AG09319 (cell line): ENCODE results near the gene TOMM20.
A peak's percentile ranks its signal among the peaks of the same experiment; 100 is the strongest.
"Not testable (repeated sequence)": the region's sequence is repeated elsewhere in the genome, so short reads cannot be mapped to it uniquely, and the experiment has no call there.

ENCODE experiments used
- DNase-seq: peaks from one replicate; pipeline ENCODE4 v3.0.0-alpha.2; 2010; ENCODE audit warnings: low read depth; ENCODE audit errors: extremely low read depth
- TF ChIP-seq, protein P1 (sequence below): IDR thresholded peaks from 2 replicates; pipeline ENCODE4 v1.5.1; 2011; ENCODE audit warnings: low read depth, mild to moderate bottlenecking, inconsistent platforms, low read length, moderate library complexity

Gene TOMM20

DNA sequence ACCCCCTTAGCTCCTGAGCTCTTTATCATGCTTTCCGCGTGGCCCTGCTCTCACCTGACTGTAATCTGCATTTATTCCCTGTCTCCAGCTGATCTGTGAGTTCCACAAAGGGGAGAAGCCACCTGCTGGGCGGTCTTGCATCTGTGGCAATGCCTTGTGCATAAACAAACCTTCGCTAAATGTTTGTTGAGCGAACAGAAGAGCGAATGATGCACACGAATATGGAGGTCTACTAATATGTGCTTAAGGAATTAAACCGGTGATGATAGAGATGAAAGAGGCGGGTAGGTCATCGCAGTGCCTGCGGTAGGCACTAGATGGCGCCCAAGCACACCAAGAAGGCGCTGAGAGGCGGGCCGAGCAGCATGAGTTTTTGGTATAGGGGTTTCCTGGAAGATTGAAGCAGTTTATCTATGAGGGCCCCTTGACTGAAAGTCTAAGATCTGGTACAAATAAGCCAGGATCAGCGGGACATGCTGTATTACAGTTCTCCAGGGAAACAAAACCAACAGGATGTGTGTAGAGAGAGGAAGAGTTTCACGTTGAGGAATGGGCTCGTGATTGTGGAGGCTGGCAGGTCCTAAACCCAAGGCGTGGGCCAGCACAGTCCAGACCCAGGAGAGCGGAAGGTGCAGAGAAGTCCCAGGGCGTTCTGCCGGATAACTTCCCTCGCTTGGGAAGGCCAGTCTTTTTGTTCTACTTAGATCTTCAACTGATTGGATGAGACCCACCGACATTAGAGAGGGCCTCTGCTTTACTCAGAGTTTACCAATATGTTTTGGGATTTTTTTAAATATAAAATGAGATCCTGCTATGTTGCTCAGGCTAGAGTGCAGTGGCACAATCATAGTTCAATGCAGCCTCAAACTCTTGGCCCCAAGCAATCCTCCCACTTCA, 34.7 kb downstream of the TOMM20 start:
- DNase-seq, result peak; percentile 20
- TF ChIP-seq, protein P1, sequence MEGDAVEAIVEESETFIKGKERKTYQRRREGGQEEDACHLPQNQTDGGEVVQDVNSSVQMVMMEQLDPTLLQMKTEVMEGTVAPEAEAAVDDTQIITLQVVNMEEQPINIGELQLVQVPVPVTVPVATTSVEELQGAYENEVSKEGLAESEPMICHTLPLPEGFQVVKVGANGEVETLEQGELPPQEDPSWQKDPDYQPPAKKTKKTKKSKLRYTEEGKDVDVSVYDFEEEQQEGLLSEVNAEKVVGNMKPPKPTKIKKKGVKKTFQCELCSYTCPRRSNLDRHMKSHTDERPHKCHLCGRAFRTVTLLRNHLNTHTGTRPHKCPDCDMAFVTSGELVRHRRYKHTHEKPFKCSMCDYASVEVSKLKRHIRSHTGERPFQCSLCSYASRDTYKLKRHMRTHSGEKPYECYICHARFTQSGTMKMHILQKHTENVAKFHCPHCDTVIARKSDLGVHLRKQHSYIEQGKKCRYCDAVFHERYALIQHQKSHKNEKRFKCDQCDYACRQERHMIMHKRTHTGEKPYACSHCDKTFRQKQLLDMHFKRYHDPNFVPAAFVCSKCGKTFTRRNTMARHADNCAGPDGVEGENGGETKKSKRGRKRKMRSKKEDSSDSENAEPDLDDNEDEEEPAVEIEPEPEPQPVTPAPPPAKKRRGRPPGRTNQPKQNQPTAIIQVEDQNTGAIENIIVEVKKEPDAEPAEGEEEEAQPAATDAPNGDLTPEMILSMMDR, result peak; percentile 91

DNA sequence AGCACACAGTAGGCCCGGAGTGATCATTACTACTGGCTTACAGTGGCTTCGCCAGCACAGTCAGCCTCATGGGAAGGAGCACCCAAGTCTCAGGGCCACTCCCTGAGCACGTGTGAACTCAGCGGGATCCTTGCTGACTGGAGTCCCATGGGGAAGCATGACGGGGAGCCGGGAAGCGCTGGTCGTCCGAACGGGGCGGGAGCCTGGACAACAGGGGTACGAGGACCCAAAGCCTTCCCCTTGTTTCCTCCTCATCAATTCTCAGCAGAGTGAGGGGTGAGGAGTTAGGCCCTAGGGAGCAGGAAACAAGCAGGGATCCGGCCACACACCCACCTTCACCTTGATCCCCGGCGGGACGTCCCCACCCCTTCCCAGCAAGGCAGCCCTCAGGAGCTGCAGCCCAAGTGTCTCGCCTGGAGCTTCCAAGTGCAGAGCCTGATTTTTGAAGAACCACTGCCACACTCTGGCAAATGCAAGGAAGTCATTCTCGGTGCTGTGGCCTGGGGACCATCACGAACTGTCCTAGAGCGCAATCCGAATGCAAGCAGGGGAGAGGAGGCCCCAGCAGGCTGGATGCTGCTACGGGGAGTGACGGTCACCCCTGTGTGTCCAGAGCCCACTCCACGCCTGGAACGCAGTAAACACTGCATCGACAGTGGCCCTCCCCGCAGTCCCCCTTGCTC, 35.5 kb downstream of the TOMM20 start:
- TF ChIP-seq, protein P1, result peak; percentile 45
- no peak for DNase-seq

DNA sequence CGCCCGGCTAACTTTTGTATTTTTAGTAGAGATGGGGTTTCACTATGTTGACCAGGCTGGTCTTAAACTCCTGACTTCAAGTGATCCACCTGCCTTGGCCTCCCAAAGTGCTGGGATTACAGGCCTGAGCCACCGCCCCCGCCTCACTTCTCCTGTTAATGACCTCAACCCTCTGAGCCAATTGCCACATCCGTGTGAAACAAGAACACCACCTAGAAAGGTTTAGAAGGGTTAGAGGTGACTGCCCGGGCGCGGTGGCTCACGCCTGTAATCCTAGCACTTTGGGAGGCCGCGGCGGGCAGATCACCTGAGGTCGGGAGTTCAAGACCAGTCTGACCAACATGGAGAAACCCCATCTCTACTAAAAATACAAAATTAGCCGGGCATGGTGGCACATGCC, 36.2 kb downstream of the TOMM20 start:
- DNase-seq, result not testable (repeated sequence)

DNA sequence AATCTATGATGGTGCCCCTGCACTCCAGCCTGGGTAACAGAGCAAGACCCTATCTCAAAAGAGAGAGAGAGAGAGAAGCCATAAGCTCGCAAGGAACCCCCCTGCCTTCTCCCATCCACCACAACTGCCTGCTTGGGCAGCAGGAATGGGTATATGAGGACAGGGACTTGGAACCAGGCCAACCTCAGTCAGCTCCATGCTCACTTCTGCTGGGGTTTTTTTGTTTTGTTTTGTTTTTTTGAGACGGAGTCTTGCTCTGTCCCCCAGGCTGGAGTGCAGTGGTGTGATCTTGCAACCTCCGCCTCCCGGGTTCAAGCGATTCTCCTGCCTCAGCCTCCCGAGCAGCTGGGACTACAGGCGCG, 36.6 kb downstream of the TOMM20 start:
- DNase-seq, result not testable (repeated sequence)

DNA sequence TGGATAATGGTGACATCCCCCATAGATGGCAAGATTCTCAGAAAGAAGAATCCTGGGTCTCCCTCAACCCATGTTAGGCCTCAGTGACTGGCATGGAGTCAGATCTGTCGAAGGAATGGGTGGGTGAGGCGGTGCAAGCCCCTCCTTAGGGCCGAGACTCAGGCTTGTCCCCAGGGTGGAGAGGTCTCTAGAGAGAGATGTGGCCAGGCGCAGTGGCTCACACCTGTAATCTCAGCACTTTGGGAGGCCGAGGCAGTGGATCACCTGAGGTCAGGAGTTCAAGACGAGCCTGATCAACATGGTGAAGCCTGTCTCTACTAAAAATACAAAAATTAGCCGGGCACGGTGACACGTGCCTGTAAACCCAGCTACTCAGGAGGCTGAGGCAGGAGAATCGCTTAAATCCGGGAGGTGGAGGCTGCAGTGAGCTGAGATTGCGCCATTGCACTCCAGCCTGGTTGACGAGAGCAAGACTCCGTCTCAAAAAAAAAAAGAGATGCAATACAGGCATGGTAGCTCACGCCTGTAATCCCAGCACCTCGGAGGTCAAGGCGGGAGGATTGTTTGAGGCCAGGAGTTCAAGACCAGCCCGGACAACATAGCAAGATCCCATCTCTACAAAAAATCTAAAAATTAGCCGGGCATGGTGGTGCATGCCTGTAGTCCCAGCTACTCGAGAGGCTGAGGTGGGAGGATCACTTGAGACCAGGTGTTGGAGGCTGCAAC, 37.2 kb downstream of the TOMM20 start:
- not testable (repeated sequence) for DNase-seq

DNA sequence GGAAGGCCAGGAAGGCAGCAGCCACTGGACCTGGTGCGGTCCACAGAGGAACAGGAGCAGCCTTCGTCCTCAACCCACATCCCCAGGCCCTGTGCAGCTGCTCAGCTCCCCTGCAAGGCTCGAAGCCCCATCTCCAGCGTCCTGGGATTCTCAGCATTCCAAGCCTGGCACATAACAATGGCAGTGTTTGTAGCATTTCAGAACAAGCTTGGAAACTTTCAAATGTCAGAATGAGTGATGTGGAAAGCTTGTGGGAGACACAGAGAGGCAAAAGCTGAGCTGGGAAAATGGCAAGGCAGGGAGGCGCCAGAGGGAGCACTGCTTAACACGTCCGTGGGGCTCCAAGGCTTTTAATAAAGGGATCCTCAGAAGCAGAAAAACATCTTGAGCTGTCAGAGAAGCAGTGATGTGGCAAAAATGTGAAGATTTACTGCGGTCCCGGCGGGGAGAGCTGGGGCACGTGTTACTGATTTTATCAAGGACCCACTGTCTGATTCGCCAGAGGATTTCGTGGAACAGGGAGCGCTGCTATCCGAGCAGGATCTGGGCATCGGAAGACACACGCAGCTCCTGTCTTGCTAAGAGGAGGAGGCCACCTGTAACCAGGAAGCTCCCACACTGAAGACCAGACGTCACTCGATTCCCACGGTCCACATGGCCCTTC, 38.1 kb downstream of the TOMM20 start:
- TF ChIP-seq, protein P1, result no peak
- DNase-seq, result no peak

DNA sequence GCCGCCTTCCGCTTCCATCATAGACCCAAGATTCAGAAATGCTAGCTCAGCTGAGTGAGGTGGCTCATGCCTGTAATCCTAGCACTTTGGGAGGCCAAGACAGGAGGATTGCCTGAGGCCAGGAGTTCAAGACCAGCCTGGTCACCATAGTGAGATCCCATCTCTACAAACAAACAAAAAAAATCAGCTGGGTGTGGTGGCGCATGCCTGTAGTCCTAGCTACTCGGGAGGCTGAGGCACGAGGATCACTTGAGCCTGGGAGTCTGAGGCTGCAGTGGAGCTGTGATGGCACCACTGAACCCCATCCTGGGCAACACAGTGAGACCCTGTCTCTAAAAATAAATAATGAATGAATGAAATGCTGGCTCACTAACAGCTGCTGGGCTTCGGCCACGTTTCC, 39.7 kb downstream of the TOMM20 start:
- no peak for DNase-seq

DNA sequence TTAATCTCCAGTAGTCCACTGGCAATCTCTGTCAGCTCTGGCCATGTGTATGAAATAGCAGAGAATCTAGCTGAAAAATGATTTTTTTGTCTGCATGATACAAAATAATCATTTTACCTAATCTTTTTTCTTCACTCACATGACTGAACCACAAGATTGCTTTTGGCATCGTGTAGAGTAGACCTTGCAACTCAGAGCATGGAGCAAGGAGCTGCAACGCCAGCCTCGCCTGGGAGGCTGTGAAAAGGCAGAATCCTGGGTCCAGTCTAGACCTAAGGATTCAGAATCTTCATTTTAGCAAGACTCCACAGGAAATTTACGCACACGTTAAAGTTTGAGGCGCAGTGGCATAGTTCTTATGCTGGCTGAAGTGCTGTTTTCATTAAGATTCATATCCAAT, 40.2 kb downstream of the TOMM20 start:
- TF ChIP-seq, protein P1, result no peak
- DNase-seq, result no peak

More for the DNA sequence above, 39.7 kb downstream of the TOMM20 start:
- TF ChIP-seq, protein P1, result no peak
